ENCODE measurements around the gene PPM1K.
"Not testable (repeated sequence)": the region's sequence is repeated elsewhere in the genome, so short reads cannot be mapped to it uniquely, and the experiment has no call there.

Gene PPM1K

DNA sequence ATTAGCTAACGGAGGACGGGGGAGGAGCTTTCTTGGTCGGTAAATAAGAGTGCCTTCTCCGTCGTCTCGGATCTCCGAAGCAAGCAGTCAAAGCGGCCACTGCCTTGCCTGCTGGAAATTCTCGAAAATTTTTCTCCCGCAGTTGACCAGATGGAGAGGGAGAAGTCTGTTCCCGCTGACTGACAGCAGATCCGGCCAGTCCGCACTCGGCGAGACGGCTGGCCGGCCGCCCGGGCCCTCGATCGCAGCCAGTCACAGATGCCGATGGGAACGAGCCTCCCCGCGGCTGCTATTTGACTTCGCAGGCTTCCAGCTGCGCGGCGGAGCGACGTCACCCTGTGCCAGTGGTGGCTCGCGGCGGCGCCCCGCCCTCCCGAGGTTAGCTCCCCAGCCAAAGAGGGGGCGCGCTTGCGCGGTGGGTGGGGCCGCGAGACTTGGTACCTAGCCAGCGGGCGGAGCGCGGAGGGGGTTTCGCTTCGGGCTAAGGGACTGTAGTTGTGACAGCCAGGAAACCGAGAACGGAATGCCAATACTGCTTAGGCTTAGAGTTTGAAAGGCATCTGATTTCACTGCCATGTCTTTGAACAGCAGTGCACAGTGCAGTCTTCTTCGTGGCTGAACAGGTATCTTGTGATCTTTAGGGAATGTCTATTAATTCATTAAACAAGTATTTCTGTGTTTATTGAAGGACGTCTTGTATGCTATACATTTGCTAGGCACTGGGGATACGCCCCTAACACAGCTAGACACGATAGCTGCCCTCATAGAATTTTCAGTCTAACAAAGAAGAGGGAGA, at the start of gene PPM1K:
Gene PPM1K, minus strand, starts transcription at position 123 of the 796 bp plus-strand sequence. CDS start 5,978 bp downstream, outside the sequence.
- DNase-seq (ENCODE audit: low spot score), result peak; percentile 99

GRCh38 chr4:88333741-88334405, 49.5 kb upstream of the PPM1K start:
- no peak for DNase-seq (ENCODE audit: low spot score)

GRCh38 chr4:88327665-88328064, 43.3 kb upstream of the PPM1K start:
- no peak for DNase-seq (ENCODE audit: low spot score)

GRCh38 chr4:88320780-88321373, 36.5 kb upstream of the PPM1K start:
- no peak for DNase-seq (ENCODE audit: low spot score)

- no peak for DNase-seq (ENCODE audit: low spot score)
Observed at GRCh38 chr4:88320224-88320779, 35.9 kb upstream of the PPM1K start.

- DNase-seq (ENCODE audit: low spot score), result no peak
Observed at GRCh38 chr4:88318751-88319350, 34.5 kb upstream of the PPM1K start.

GRCh38 chr4:88315460-88316017, 31.2 kb upstream of the PPM1K start:
- DNase-seq (ENCODE audit: low spot score), result no peak

GRCh38 chr4:88313088-88313624, 28.8 kb upstream of the PPM1K start:
- not testable (repeated sequence) for DNase-seq (ENCODE audit: low spot score)

- DNase-seq (ENCODE audit: low spot score), result no peak
Observed at GRCh38 chr4:88308587-88308986, 24.2 kb upstream of the PPM1K start.

DNA sequence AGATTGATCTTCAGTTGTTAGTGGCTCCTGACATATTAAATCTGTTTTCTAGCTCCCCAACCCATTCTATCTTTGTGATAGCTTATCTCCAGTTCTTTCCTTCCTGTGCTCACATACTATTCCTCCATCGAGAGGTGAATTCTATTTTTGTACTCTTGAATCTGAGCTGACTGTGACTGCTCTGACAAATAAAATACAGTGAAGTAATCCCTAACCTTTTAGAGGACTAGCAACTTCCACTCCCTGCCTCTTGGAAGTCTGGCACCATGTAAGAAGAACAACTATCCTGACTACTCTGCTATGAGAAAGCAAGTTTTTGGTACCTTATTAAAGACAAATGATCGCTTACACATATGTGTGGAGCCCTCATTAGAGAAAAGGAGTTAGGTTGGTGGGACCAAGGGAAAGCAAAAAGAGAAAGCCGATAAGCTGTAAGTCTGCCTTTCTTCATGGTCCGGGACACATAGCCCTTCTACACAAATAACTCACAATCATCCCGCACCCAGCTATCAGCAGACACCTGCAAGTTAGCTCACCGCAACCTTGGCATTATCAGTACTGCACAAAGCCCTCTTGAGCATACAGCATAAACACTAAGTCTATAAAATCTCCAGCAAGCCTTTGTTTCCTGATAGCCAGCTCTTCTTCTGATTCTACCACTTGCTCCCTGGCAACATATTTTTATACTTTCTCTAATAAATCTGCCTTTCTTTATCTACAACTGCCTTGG, 13.5 kb upstream of the PPM1K start:
- DNase-seq (ENCODE audit: low spot score), result no peak

DNA sequence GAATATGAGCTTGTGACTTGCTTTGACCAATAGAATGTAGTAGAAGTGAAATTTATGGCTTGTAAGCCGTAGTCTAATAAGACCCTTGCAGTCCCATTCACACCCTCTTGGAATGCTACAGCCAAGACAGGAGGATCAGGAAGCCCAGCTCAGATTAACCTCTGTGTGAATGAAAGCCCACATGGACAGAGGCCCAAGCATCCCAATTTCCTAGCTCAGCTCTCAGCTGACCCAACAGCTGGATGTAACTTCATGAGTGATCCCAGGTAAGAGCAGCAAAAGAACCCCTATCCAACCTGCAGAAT, 12.8 kb upstream of the PPM1K start:
- DNase-seq (ENCODE audit: low spot score), result no peak

DNA sequence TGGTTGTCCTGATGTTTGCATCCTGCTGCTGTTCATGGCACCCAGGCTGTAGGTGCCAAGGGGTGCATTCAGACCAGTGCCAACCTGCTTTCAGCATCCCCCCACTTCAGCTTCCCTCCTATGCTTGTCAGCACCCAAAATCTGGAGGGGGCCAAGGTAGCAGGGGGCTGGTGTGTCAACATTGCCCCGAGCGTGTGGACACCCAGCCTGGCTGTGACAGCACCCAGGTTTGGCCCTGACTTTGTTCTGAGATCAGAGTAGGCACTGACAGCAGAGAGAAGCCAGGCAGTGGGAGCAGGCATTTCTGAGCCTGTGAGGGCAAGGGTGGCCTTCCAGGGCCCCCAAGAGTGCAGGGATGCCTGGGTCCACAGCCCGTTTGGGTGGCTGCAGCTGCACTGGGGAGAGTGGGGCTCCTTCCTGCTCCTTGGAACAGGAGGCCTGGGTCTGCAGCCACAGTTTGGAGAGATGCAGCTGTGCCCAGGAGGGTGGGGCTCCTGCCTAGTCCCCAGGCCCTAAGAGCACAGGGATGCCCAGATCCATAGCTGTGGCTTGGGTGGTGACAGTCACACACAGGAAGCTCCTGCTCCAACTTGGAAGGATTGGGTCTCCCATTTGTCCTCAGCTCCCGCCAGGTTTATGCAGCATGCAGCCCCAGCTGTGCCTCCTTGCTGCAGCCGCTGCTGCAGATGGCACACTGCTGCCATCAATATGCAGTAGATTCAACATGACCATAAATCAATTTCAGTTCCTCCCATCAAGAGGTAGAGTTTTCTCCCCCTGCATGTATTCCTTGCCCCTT, 12.3 kb upstream of the PPM1K start:
- no peak for DNase-seq (ENCODE audit: low spot score)

- DNase-seq (ENCODE audit: low spot score), result no peak
Observed at GRCh38 chr4:88295656-88296055, 11.3 kb upstream of the PPM1K start.

DNA sequence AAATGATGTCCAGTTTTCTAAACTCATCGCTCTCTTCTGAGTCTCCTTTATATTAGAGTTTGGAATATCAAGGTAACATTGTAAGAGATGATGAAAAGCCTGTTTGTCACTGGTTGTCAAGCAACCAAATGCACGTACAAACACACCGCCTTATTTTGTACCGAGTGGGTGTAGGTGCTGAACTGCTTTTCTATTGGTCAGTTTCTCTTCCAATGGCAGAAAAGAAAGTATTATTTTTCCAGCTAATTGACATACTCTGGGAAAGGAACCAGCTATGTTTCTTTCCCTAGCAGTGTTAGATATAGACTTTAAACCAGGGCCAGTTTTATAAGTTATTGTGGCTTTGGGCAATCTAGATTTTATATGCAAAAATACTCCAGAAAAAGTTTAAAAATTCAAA, 6.6 kb upstream of the PPM1K start:
- peak; percentile 30 for DNase-seq (ENCODE audit: low spot score)

DNA sequence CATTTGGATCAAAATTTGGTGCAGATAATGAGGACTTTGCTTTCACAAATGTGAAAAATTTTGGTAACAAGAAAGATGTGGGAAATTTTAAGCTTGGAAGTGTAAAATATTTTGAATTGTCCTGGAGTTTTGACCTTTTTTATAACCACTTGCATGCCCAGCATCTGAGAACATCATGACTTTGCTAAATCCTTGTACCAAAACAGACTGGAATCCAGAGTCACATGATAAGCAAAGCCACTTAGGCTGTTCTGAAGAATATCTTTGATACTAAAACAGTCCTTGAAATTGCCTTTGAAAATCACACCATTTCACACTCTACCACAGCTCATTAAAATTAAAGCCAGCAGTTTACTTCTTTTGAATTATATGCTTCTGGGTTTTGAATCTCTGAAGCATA, 2.5 kb upstream of the PPM1K start:
- DNase-seq (ENCODE audit: low spot score), result no peak

DNA sequence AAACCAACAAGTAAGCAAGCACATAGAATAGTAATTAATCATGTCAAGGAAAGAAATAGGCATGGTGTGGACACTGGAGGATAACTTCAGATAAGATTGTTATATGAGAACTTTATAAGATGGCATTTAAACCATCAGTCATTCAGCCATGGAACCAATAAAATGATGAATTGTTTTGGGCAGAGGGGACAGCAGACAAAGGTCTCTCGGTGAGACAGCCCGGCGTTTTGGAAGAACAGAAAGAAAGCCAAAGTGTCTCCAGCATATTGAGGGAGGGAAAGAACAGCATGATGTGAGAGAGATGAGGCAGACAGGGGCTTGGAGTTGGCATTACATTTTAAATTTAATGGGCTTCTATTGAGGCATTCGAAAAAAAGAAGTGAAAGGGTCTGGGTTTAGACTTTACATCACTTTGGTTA, 883 bp upstream of the PPM1K start:
- no peak for DNase-seq (ENCODE audit: low spot score)

DNA sequence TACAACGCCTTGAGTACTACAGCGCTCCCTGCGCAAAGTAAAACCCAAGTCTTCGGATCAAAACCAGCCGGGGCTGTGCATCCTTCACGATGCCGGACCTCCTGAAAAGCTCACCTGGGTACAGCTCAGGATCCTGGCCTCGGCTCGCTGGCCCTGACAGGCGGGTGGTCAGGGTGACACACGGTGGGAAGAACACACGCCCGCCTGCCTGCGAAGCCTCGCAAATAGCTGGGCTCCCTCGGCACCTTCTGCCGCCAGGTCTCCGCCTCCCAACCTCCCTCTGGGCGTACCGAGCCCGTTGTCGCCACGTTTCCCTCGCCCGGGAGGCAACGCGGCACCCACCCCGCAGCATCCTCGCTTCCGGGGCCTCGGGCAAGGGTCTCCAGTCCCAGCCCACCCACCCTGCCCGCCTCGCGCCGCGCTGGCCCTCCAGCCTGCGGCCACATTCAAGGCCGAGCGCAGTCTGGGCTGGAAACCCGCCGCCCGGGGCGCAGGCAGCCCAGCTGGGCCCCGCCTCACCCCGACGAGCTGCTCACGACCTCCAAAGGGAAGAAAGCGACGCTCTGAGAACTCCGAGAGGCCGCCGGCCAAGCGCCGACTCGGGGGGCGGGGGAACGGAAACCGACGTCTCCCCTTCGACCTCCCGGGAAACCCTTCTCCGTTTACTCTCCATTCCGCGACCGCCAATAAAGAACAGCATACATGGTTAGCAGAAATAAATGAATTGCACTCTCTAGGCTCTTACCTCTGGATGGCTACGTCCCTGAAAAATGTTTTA, 511 bp downstream of the PPM1K start:
- DNase-seq (ENCODE audit: low spot score), result peak; percentile 58

GRCh38 chr4:88280228-88280795, 4.0 kb downstream of the PPM1K start:
- no peak for DNase-seq (ENCODE audit: low spot score)

- no peak for DNase-seq (ENCODE audit: low spot score)
Observed at GRCh38 chr4:88277711-88278225, 6.6 kb downstream of the PPM1K start.
